Breast epithelium (tissue), 4 donors: Measurements from ENCODE around the gene REELD1. TPM values are rescaled to one million over a fixed set of nuclear protein-coding genes. Genes with fewer than 3 reads are reported as not detected.
A peak's percentile ranks its signal among the peaks of the same experiment; 100 is the strongest.

Experiments used
- DNase-seq, 2 donors: peaks; one replicate each; pipeline ENCODE4 v3.0.0-alpha.2; 2019; ENCODE audit warnings: low spot score in 2 of 2
- H3K27ac ChIP-seq, 2 donors: fragments of 200-600 bp; sonication (generic) in 1 of 2; one replicate each; pipeline ENCODE4 v1.5.1; 2016 to 2019; ENCODE audit warnings: mild to moderate bottlenecking in 1 of 2
- H3K27me3 ChIP-seq, 2 donors: fragments of 200-600 bp; sonication (generic) in 1 of 2; one replicate each; pipeline versions ENCODE4 v1.5.1 to v1.6.0; 2017 to 2019; ENCODE audit warnings: control low read depth in 1 of 2, mild to moderate bottlenecking in 1 of 2
- H3K36me3 ChIP-seq: fragments of 200-600 bp; one replicate; pipeline ENCODE4 v1.5.1; 2019
- H3K4me1 ChIP-seq, 2 donors: fragments of 200-600 bp; sonication (generic); one replicate each; pipeline ENCODE4 v1.5.1; 2016 to 2019; ENCODE audit warnings: control low read depth in 1 of 2
- H3K4me3 ChIP-seq, 3 donors: fragments of 200-600 bp; sonication (generic); 1 replicate in 2 of 3; 2 replicates in 1 of 3; pipeline ENCODE4 v1.5.1; 2016 to 2019; ENCODE audit warnings: mild to moderate bottlenecking in 3 of 3, moderate library complexity in 2 of 3
- H3K9me3 ChIP-seq, 2 donors: fragments of 200-600 bp; sonication (generic) in 1 of 2; one replicate each; pipeline ENCODE4 v1.5.1; 2016 to 2019; ENCODE audit warnings: control low read depth in 1 of 2
- CTCF ChIP-seq, 3 donors: fragments of 450-650 bp; IDR thresholded peaks; one replicate each; pipeline ENCODE4 v1.5.1; 2016 to 2017; ENCODE audit warnings: antibody characterized with exemption in 3 of 3, mild to moderate bottlenecking in 3 of 3, moderate library complexity in 3 of 3
- POLR2A ChIP-seq: fragments of 450-650 bp; IDR thresholded peaks from one replicate; pipeline ENCODE4 v1.6.1; 2016; ENCODE audit warnings: antibody characterized with exemption, mild to moderate bottlenecking, moderate library complexity
- POLR2AphosphoS5 ChIP-seq, 3 donors: sonication (generic); formaldehyde crosslinking; IDR thresholded peaks; one replicate each; pipeline ENCODE4 v1.6.1; 2017; ENCODE audit warnings: antibody characterized with exemption in 3 of 3
- intact Hi-C: fragments of 100-400 bp; cut with DNase I; formaldehyde crosslinking; loops from one replicate; pipeline ENCODE4 v1.15.1; 2023; ENCODE audit warnings: low total_unique reads
- total RNA-seq, 3 donors: library from RNA; depleted of rRNA; stranded (reverse); fragments of >200 nt; gene quantifications; one replicate each; pipeline ENCODE4 v1.1.0, GENCODE V29; 2016

REELD1 gene
- total RNA-seq, 3 donors from 2014 or later = 0.73 to 1.3 (median 0.98) TPM

- no peak for TF ChIP-seq POLR2AphosphoS5 (IDR thresholded peaks at IDR 0.05)
- TF ChIP-seq CTCF (IDR thresholded peaks at IDR 0.05) = no peak
- TF ChIP-seq POLR2A = no peak
- H3K9me3 ChIP-seq = no peaks in the 10 kb centered on the region
- peak overlapping the region in 2 of 3 donors; percentile 80 to 89 for H3K4me3 ChIP-seq
- peaks cover 4 to 13% of the 10 kb centered on the region in 2 donors for H3K4me1 ChIP-seq
- intact Hi-C loops = no loop called here
- no peak overlapping the region for H3K27ac ChIP-seq
- H3K27me3 ChIP-seq = no peaks in the 10 kb centered on the region
- no peak for DNase-seq
- no peaks in the 10 kb centered on the region for H3K36me3 ChIP-seq
Observed at GRCh38 chr4:146176891-146177290, 37.4 kb upstream of the REELD1 start.

DNA sequence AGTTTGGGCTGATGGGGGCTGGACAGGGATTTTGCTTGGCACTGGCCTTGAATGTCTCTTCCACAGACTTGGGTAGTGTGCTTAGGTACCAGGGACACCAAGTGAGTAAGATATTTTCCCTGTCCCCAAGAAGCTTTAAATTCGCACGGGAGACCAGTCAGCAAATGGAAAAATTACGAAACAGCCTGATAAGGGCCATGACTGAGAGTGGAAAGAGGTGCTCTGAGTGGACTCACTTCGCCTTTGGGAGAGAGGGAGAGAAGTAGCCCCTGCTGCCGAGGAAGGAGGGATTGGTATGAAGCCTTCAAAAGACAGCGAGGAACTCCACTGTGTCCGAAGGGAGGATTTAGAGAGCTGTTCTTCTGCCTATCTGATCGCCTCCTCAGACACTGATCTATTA, 36.2 kb upstream of the REELD1 start:
- no peak overlapping the region for H3K27ac ChIP-seq
- no peaks in the 10 kb centered on the region for H3K36me3 ChIP-seq
- H3K4me3 ChIP-seq = peak overlapping the region in 1 of 3 donors; percentile 13
- TF ChIP-seq CTCF (IDR thresholded peaks at IDR 0.05) (no peak), POLR2AphosphoS5 (IDR thresholded peaks at IDR 0.05) (no peak), POLR2A (no peak)
- no peaks in the 10 kb centered on the region for H3K27me3 ChIP-seq
- peaks cover 4 to 13% of the 10 kb centered on the region in 2 donors for H3K4me1 ChIP-seq
- H3K9me3 ChIP-seq = no peaks in the 10 kb centered on the region
- no peak for DNase-seq
- intact Hi-C loops = no loop called here

DNA sequence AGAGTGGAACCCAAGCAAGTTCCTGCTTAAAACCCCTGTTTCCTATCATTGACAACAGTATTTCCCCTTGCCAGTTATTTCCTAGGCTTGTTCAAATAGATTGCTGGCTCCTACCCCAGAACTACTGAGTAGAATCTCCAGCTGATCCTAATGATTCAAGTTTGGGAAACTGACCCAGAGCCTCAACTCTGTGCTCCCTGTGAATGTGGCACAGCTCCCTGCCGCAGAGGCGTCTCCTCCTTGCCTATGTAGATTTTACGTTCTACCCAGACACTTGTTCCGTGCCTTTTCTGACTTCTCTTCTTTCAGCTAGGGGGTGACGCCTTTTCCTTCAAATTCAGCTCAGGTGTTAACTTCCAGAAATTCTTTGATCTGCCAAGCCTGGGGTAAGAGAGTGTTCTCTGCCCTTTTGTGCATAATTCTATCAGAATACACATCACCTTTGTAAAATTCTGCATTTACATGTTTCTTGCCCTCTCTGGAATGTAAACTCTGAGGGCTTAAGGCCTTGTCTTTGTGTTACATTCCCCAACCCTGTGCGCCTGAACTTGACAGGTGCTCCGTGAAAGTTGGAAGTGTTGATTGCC, 34.5 kb upstream of the REELD1 start:
- H3K9me3 ChIP-seq = no peaks in the 10 kb centered on the region
- TF ChIP-seq POLR2AphosphoS5 (IDR thresholded peaks at IDR 0.05) = no peak
- TF ChIP-seq POLR2A = no peak
- TF ChIP-seq CTCF (IDR thresholded peaks at IDR 0.05) = no peak
- intact Hi-C loops = no loop called here
- no peak overlapping the region for H3K27ac ChIP-seq
- DNase-seq = no peak
- no peaks in the 10 kb centered on the region for H3K27me3 ChIP-seq
- H3K36me3 ChIP-seq = no peaks in the 10 kb centered on the region
- H3K4me1 ChIP-seq = peaks cover 4 to 13% of the 10 kb centered on the region in 2 donors
- H3K4me3 ChIP-seq = no peak overlapping the region

- Histone ChIP-seq H3K9me3 (no peaks in the 10 kb centered on the region), H3K27ac (no peak overlapping the region), H3K36me3 (no peaks in the 10 kb centered on the region), H3K4me3 (no peak overlapping the region), H3K27me3 (no peaks in the 10 kb centered on the region), H3K4me1 (peaks cover 4 to 13% of the 10 kb centered on the region in 2 donors)
- intact Hi-C loops = no loop called here
- TF ChIP-seq POLR2A (no peak), CTCF (IDR thresholded peaks at IDR 0.05) (no peak), POLR2AphosphoS5 (IDR thresholded peaks at IDR 0.05) (no peak)
- no peak for DNase-seq
Observed at GRCh38 chr4:146182443-146182842, 31.9 kb upstream of the REELD1 start.

DNA sequence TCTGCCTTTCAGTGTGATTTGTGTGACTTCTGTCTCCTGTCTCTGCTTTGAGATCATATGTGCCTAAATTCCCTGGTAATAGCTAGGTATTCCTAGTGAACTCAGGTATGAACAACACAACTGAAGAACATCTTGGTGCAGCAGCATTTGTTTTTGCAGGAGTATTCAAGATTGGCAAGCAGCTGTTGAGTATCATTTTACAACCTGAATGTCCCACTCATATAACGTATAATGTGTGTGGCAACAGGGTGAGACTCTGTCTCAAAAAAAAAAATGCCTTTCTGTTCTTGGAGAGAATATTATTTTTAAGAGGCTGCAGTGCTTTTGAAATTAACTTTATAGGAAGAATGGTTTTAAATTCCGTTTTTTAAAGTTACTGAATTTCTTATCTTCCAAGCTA, 31.1 kb upstream of the REELD1 start:
- Histone ChIP-seq H3K4me1 (peaks cover 3 to 13% of the 10 kb centered on the region in 2 donors), H3K4me3 (no peak overlapping the region), H3K36me3 (no peaks in the 10 kb centered on the region), H3K9me3 (no peaks in the 10 kb centered on the region), H3K27ac (no peak overlapping the region), H3K27me3 (no peaks in the 10 kb centered on the region)
- intact Hi-C loops = loop anchor here (1.0 kb wide), 1 partner anchor 8 kb away; no protein-coding TSS in a partner anchor
- TF ChIP-seq CTCF (IDR thresholded peaks at IDR 0.05) = no peak
- TF ChIP-seq POLR2AphosphoS5 (IDR thresholded peaks at IDR 0.05) = no peak
- TF ChIP-seq POLR2A = no peak
- no peak for DNase-seq
